ENCODE measurements around the gene FOXR1.

The FOXR1 gene

GRCh38 chr11:118971646-118972045 is at the start of gene FOXR1:
Gene FOXR1 (plus strand): TSS chr11:118971761. CDS start chr11:118971932, 171 bp downstream.
- DNase-seq (ENCODE audit: low read depth): no peak

- DNase-seq (ENCODE audit: low read depth): no peak
Measured at GRCh38 chr11:118921929-118922744, 49.4 kb upstream of the FOXR1 start.

GRCh38 chr11:118922745-118923627 is 48.6 kb upstream of the FOXR1 start:
- no peak for DNase-seq (ENCODE audit: low read depth)

- no peak for DNase-seq (ENCODE audit: low read depth)
Measured at GRCh38 chr11:118923721-118924587, 47.6 kb upstream of the FOXR1 start.

- DNase-seq (ENCODE audit: low read depth): no peak
Measured at GRCh38 chr11:118924591-118925585, 46.7 kb upstream of the FOXR1 start.

- no peak for DNase-seq (ENCODE audit: low read depth)
Measured at GRCh38 chr11:118927554-118928100, 43.9 kb upstream of the FOXR1 start.

GRCh38 chr11:118928101-118928869 is 43.3 kb upstream of the FOXR1 start:
- peak; percentile 87 for DNase-seq (ENCODE audit: low read depth)

GRCh38 chr11:118928870-118929500 is 42.6 kb upstream of the FOXR1 start:
- DNase-seq (ENCODE audit: low read depth): no peak

GRCh38 chr11:118929501-118930093 is 42.0 kb upstream of the FOXR1 start:
- peak; percentile 69 for DNase-seq (ENCODE audit: low read depth)

- DNase-seq (ENCODE audit: low read depth): peak; percentile 82
Measured at GRCh38 chr11:118930094-118930712, 41.4 kb upstream of the FOXR1 start.

GRCh38 chr11:118931571-118931970 is 40.0 kb upstream of the FOXR1 start:
- no peak for DNase-seq (ENCODE audit: low read depth)

GRCh38 chr11:118933486-118933885 is 38.1 kb upstream of the FOXR1 start:
- DNase-seq (ENCODE audit: low read depth): no peak

GRCh38 chr11:118935376-118935775 is 36.2 kb upstream of the FOXR1 start:
- no peak for DNase-seq (ENCODE audit: low read depth)

- no peak for DNase-seq (ENCODE audit: low read depth)
Measured at GRCh38 chr11:118938491-118939403, 32.8 kb upstream of the FOXR1 start.

GRCh38 chr11:118939404-118939915 is 32.1 kb upstream of the FOXR1 start:
- DNase-seq (ENCODE audit: low read depth): no peak

- DNase-seq (ENCODE audit: low read depth): peak; percentile 60
Measured at GRCh38 chr11:118939953-118940598, 31.5 kb upstream of the FOXR1 start.

All from activated T-cell treated with anti-CD3 and anti-CD28 coated beads for 24 hours (primary cell).